Gastroesophageal sphincter (tissue), 4 donors: ENCODE data around the gene CHKB. TPM values are rescaled to one million over a fixed set of nuclear protein-coding genes. Genes with fewer than 3 reads are reported as not detected.
"Not testable (repeated sequence)": the region's sequence is repeated elsewhere in the genome, so short reads cannot be mapped to it uniquely, and the experiment has no call there.

Experiments used
- ATAC-seq: fragments of 150-250 bp; one replicate; pipeline ENCODE4 v1.9.1; 2016; ENCODE audit warnings: mild to moderate bottlenecking, moderate library complexity
- H3K27ac ChIP-seq, 4 donors: fragments of 200-600 bp; sonication (generic) in 3 of 4; 1 replicate in 3 of 4; 2 replicates in 1 of 4; pipeline ENCODE4 v1.5.1; 2016 to 2019
- H3K27me3 ChIP-seq: fragments of 200-600 bp; sonication (generic); one replicate; pipeline ENCODE4 v1.5.1; 2019
- H3K36me3 ChIP-seq, 2 donors: fragments of 200-600 bp; sonication (generic); one replicate each; pipeline ENCODE4 v1.5.1; 2019; ENCODE audit warnings: control low read depth in 1 of 2
- H3K4me1 ChIP-seq, 3 donors: fragments of 200-600 bp; sonication (generic); 1 replicate in 2 of 3; 2 replicates in 1 of 3; pipeline ENCODE4 v1.5.1; 2016 to 2019; ENCODE audit warnings: control low read depth in 2 of 3
- H3K4me3 ChIP-seq, 2 donors: fragments of 200-600 bp; sonication (generic); one replicate each; pipeline ENCODE4 v1.5.1; 2019; ENCODE audit warnings: mild to moderate bottlenecking in 1 of 2, moderate library complexity in 1 of 2
- H3K9me3 ChIP-seq, 3 donors: fragments of 200-600 bp; sonication (generic); one replicate each; pipeline ENCODE4 v1.5.1; 2017 to 2019; ENCODE audit warnings: control low read depth in 2 of 3
- EP300 ChIP-seq: sonication (generic); formaldehyde crosslinking; IDR thresholded peaks from one replicate; pipeline ENCODE4 v1.6.1; 2017; ENCODE audit warnings: antibody characterized with exemption, mild to moderate bottlenecking
- POLR2A ChIP-seq, 2 donors: fragments of 450-650 bp; IDR thresholded peaks; one replicate each; pipeline ENCODE4 v1.6.1; 2017; ENCODE audit warnings: antibody characterized with exemption in 2 of 2, mild to moderate bottlenecking in 2 of 2, moderate library complexity in 1 of 2
- POLR2AphosphoS5 ChIP-seq: sonication (generic); formaldehyde crosslinking; IDR thresholded peaks from one replicate; pipeline ENCODE4 v1.6.1; 2017; ENCODE audit warnings: antibody characterized with exemption
- WGBS, 2 donors: methylation state at CpG; one replicate each; pipeline ENCODE4 v1.1.5; 2018; ENCODE audit warnings: low coverage in 1 of 2; 5-methylcytosine and 5-hydroxymethylcytosine counted together
- total RNA-seq, 4 donors: library from RNA; depleted of rRNA; stranded (reverse); fragments of >200 nt; gene quantifications; one replicate each; pipeline ENCODE4 v1.1.0, GENCODE V29; 2016
- TF ChIP-seq, protein P1 (sequence below), 4 experiments: fragments of 200-600 bp in 2 of 4; fragments of 450-650 bp in 2 of 4; sonication (generic) in 1 of 4; IDR thresholded peaks; one replicate each; pipeline ENCODE4 v1.5.1; 2017 to 2019; ENCODE audit warnings: antibody characterized with exemption in 4 of 4, mild to moderate bottlenecking in 2 of 4, moderate library complexity in 2 of 4

The CHKB gene
- total RNA-seq, 4 donors from 2014 or later = 16.6 to 39.8 (median 33.1) TPM

DNA sequence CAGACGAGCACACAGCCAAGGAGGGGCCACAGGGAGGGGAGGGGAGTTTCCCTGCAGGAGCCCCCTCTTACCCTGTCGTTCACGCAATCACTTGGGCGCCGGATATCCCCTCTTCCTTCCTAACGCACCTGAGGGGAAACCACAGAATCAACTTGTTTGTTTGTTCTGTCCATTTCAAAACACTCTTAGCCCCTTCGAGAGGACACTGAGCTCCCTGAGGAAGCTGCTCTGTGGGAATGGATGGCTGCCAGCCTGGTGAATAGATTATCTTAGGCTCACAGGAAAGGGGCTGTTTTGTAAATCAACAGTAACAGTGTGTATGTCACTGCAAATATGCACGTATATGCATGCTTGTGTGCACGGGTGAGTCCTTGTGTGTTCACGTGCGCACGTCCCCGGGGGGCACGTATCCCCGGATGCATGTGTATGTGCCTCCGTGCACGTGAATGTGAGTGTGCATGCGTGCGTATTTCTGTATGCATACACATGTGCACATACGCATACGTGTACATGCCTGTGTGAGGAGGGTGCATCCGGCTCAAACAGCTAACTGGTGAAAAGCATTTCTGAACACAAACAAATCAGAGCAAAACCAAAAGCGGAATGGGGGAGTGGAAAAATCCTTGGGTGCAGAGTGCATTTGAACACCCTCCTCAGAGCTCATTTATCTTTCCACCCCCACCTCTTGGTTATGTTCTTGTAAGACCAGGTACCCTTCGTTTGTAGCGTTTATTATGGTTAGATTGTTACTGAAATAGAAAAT, 38.1 kb upstream of the CHKB start:
- no peak overlapping the region for H3K27ac ChIP-seq
- TF ChIP-seq POLR2A (IDR thresholded peaks at IDR 0.05) (no peak), POLR2AphosphoS5 (no peak), EP300 (no peak)
- TF ChIP-seq, protein P1, sequence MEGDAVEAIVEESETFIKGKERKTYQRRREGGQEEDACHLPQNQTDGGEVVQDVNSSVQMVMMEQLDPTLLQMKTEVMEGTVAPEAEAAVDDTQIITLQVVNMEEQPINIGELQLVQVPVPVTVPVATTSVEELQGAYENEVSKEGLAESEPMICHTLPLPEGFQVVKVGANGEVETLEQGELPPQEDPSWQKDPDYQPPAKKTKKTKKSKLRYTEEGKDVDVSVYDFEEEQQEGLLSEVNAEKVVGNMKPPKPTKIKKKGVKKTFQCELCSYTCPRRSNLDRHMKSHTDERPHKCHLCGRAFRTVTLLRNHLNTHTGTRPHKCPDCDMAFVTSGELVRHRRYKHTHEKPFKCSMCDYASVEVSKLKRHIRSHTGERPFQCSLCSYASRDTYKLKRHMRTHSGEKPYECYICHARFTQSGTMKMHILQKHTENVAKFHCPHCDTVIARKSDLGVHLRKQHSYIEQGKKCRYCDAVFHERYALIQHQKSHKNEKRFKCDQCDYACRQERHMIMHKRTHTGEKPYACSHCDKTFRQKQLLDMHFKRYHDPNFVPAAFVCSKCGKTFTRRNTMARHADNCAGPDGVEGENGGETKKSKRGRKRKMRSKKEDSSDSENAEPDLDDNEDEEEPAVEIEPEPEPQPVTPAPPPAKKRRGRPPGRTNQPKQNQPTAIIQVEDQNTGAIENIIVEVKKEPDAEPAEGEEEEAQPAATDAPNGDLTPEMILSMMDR (IDR thresholded peaks at IDR 0.05) = no peak
- H3K27me3 ChIP-seq = peaks cover 51% of the 10 kb centered on the region
- H3K4me1 ChIP-seq = peaks cover 0 to 28% (median 4%) of the 10 kb centered on the region in 3 donors
- peak; percentile 72 for ATAC-seq
- no peaks in the 10 kb centered on the region for H3K9me3 ChIP-seq
- peaks cover 0 to 15% of the 10 kb centered on the region in 2 donors for H3K36me3 ChIP-seq
- H3K4me3 ChIP-seq = peak overlapping the region in 1 of 2 donors; percentile 38
- 10 to 27% methylated on average over 16 of the region's 25 CpGs for WGBS, 2 donors

DNA sequence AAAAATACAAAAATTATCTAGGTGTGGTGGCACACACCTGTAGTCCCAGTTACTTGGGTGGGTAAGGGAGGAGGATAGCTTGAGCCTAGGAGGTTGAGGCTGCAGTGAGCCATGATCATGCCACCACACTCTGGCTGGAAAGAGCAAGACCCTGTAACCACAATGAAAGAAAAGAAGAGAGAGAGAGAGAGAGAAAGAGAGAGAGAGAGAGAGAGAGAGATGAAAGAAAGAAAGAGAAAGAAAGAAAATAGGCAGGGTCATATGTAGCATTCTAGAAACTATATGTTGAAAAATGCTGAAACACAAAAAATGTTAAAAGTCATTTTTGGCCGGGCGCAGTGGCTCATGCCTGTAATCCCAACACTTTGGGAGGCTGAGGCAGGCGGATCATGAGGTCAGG, 31.6 kb upstream of the CHKB start:
- not testable (repeated sequence) for H3K27ac ChIP-seq, H3K9me3 ChIP-seq, H3K4me3 ChIP-seq, H3K4me1 ChIP-seq, H3K36me3 ChIP-seq, ATAC-seq
- 61% methylated on average over 3 of the region's 3 CpGs; no CpG with 5 or more reads in 1 of the 2 donors for WGBS, 2 donors
- H3K27me3 ChIP-seq = peaks cover 78% of the 10 kb centered on the region

DNA sequence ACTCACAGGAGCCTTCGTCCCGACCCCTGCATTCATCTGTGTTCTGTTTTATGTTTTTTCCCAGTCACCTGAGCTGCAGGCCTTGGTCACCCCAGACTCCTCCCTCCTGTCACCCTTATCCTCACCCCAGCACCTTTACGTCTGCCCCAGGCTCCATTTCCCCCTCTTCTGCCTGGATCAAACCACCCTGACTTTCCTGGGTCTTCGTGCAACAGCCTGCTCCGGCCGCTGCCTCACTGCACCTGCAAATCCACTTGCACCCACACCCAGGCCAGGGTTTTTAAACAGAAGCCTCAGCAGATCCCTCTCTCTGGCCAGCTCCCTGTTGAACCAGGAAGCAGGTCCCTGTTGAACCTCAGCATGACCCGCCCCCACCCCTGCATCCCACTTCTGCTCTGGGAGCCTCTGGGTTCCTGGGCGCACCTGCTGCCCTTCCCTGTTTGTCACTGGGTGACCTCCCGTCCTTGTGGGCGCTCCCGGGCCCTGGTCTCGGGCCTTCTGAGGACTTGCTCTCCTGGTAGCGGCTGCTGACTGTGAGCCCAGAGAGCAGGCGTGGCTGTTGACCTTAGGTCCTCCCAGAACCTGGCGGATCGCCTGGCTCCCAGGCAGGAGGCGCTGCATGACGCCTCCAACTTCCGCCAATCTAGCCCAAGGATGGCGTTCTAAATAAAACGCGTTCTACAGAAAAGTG, 30.8 kb upstream of the CHKB start:
- ATAC-seq = peak; percentile 10
- WGBS, 2 donors = 59 to 76% methylated on average over 9 of the region's 22 CpGs
- Histone ChIP-seq H3K4me1 (no peaks in the 10 kb centered on the region), H3K36me3 (no peaks in the 10 kb centered on the region), H3K27me3 (peaks cover 74% of the 10 kb centered on the region), H3K4me3 (no peak overlapping the region), H3K27ac (no peak overlapping the region), H3K9me3 (no peaks in the 10 kb centered on the region)
- TF ChIP-seq, protein P1 (IDR thresholded peaks at IDR 0.05) = no peak
- TF ChIP-seq EP300 = no peak
- no peak for TF ChIP-seq POLR2A (IDR thresholded peaks at IDR 0.05)
- TF ChIP-seq POLR2AphosphoS5 = no peak

DNA sequence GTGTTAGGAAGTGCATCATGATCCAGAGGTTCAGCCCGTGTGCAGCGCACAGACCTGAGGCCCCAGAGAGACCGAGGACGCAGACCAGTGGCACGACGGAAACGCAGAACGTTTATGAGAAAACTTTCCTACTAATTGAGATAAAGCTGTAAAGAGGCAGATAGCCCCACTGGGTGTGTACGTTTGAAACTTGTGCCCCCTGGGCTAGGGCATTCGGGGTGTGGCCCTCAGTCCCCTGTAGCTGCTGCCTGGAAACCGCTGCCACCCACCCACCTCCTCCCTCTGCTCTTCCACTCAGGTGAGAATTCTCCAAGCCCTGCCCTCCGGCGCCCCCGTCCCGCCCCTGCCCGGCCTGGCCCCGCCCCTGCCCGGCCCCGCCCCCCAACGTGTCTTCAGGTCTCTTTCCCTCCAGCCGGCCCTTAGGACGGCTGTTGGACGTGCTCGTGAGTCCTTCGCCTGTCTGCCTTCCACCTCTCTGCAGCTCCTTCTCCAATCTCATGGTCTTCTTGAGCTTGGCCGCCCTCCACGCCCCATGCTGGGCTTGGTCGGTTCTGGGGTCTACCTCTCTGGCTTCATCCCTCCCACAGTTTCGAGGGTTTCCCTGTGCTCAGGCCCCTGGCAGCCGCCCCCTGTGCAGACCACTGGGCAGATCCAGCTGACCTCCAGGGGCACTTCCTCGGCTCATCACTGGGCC, 30.0 kb upstream of the CHKB start:
- no peak for ATAC-seq
- Histone ChIP-seq H3K9me3 (no peaks in the 10 kb centered on the region), H3K36me3 (no peaks in the 10 kb centered on the region), H3K27me3 (peaks cover 76% of the 10 kb centered on the region), H3K27ac (no peak overlapping the region), H3K4me1 (no peaks in the 10 kb centered on the region), H3K4me3 (no peak overlapping the region)
- 17 to 55% methylated on average over 1 to 10 of the region's 31 CpGs for WGBS, 2 donors
- no peak for TF ChIP-seq EP300
- TF ChIP-seq POLR2A (IDR thresholded peaks at IDR 0.05) = no peak
- TF ChIP-seq, protein P1 (IDR thresholded peaks at IDR 0.05) = no peak
- TF ChIP-seq POLR2AphosphoS5 = no peak

DNA sequence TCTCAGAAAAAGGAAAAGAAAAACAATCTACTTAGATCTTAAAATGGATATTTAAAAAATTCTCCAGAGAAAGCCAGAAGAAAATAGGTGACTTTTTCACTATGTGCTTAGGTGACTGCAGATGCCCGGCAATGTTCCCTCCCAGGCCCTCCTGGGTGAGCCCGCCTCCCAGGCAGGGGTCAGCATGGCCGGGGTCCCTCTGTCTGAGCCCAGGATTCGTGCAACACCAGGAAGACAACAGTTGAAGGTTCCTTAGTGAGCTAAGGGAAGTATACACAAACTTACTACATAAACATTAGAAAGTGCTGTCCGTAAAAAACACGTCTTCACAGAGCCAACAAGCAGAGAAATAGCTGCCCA, 29.5 kb upstream of the CHKB start:
- H3K4me3 ChIP-seq = no peak overlapping the region
- H3K36me3 ChIP-seq = no peaks in the 10 kb centered on the region
- H3K27me3 ChIP-seq = peaks cover 80% of the 10 kb centered on the region
- TF ChIP-seq EP300 (no peak), POLR2AphosphoS5 (no peak), POLR2A (IDR thresholded peaks at IDR 0.05) (no peak)
- TF ChIP-seq, protein P1 (IDR thresholded peaks at IDR 0.05) = no peak
- H3K9me3 ChIP-seq = no peaks in the 10 kb centered on the region
- H3K4me1 ChIP-seq = no peaks in the 10 kb centered on the region
- 39 to 51% methylated on average over 3 to 4 of the region's 6 CpGs for WGBS, 2 donors
- ATAC-seq = no peak
- no peak overlapping the region for H3K27ac ChIP-seq
